AG08396 (cell line): Measurements from ENCODE around the gene CEACAM7.
"Not testable (repeated sequence)": the region's sequence is repeated elsewhere in the genome, so short reads cannot be mapped to it uniquely, and the experiment has no call there.

Experiments used
- DNase-seq: peaks from one replicate; pipeline ENCODE4 v3.0.0; 2012; ENCODE audit warnings: low spot score, mixed read lengths

CEACAM7 gene

GRCh38 chr19:41656756-41657155, 31.3 kb downstream of the CEACAM7 start:
- not testable (repeated sequence) for DNase-seq

- DNase-seq: no peak
These were observed 35.8 kb downstream of the CEACAM7 start for GRCh38 chr19:41652250-41652649.

GRCh38 chr19:41649827-41650226, 38.2 kb downstream of the CEACAM7 start:
- no peak for DNase-seq

GRCh38 chr19:41646589-41647204, 41.4 kb downstream of the CEACAM7 start:
- peak; percentile 32 for DNase-seq

GRCh38 chr19:41641879-41642485, 46.1 kb downstream of the CEACAM7 start:
- peak; percentile 82 for DNase-seq

- DNase-seq: no peak
These were observed 49.4 kb downstream of the CEACAM7 start for GRCh38 chr19:41638641-41639081.

- no peak for DNase-seq
These were observed 50.6 kb downstream of the CEACAM7 start for GRCh38 chr19:41637484-41637883.

GRCh38 chr19:41627966-41628675, 59.9 kb downstream of the CEACAM7 start:
- DNase-seq: no peak

- no peak for DNase-seq
These were observed 61.2 kb downstream of the CEACAM7 start, which contains the start of gene CEACAM4 for GRCh38 chr19:41626877-41627276. Gene CEACAM4, minus strand, starts transcription at chr19:41627074. Its CDS starts 111 bp downstream, at chr19:41626963.

- DNase-seq: no peak
These were observed 61.8 kb downstream of the CEACAM7 start for GRCh38 chr19:41626278-41626677.

GRCh38 chr19:41624937-41625336, 63.1 kb downstream of the CEACAM7 start:
- no peak for DNase-seq

GRCh38 chr19:41624515-41624914, 63.6 kb downstream of the CEACAM7 start:
- no peak for DNase-seq

GRCh38 chr19:41623360-41623759, 64.7 kb downstream of the CEACAM7 start:
- DNase-seq: no peak
